HG03520 (cell line): Measurements from ENCODE around the gene AHSP.
"Not testable (repeated sequence)": the region's sequence is repeated elsewhere in the genome, so short reads cannot be mapped to it uniquely, and the experiment has no call there.

Experiments used
- ATAC-seq: cut with Tn5 transposase; IDR thresholded peaks from one replicate; pipeline ENCODE4 v1.9.1; 2021; ENCODE audit warnings: mild to moderate bottlenecking, moderate library complexity; ENCODE audit not compliant: unreplicated experiment

Gene AHSP

GRCh38 chr16:31527734-31528274 is at the start of gene AHSP:
TSS of gene AHSP (plus strand) at chr16:31527900. CDS start at chr16:31528140, 240 bp downstream.
- no peak for ATAC-seq

- no peak for ATAC-seq
Measured at GRCh38 chr16:31478956-31479355, 48.7 kb upstream of the AHSP start.

DNA sequence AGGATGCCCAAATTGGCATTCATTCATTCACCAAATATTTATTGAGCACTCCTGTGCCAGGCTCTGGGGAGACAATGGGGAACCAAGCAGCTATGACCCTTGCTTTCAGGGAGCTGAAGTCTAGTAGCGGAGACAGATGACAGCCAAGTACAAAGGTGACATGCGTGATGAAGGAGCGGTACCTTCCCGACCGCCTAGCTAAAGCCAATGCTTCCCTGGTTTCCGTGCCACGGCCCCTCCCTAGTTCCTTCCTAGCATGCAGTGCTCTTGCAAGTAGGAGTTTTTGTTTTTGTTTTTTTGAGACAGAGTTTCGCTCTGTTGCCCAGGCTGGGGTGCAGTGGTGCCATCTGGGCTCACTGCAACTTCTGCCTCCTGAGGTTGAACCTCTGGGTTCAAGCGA is 47.9 kb upstream of the AHSP start:
- no peak for ATAC-seq

GRCh38 chr16:31480851-31481536 is 46.7 kb upstream of the AHSP start:
- no peak for ATAC-seq

DNA sequence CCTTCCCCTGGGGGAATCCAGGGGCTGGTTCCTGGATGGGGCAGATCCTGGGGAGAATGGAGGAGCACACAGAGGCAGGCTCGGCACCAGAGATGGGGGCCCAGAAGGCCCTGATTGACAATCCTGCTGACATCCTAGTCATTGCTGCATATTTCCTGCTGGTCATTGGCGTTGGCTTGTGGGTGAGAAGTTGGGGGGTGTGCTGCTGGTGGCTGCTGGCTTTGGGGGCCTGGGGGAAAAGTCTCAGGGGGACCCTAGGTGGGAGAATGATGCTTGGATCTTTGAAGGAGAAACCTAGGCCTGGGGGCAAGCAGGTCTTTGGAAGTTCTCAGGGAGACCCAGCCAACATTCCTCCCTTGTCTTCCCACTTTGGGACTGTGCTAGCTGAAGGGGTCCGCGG is 44.6 kb upstream of the AHSP start, which contains the start of gene SLC5A2:
TSS of gene SLC5A2 (plus strand) at position 43 of the 400 bp plus-strand sequence. CDS start at position 57, 14 bp downstream.
- ATAC-seq, result no peak

DNA sequence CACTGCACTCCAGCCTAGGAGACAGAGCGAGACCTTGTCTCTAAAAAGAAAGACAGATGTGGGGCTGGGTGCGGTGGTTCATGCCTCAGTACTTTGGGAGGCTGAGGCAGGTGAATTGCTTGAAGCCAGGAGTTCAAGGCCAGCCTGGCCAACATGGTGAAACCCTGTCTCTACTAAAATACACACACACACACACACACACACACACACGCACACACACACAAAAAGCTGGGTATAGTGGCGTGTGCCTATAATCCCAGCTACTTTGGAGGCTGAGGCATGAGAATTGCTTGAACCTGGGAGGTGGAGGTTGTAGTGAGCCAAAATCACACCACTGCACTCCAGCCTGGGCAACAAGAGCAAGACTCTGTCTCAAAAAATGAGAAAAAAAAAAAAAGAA is 43.7 kb upstream of the AHSP start:
- not testable (repeated sequence) for ATAC-seq

DNA sequence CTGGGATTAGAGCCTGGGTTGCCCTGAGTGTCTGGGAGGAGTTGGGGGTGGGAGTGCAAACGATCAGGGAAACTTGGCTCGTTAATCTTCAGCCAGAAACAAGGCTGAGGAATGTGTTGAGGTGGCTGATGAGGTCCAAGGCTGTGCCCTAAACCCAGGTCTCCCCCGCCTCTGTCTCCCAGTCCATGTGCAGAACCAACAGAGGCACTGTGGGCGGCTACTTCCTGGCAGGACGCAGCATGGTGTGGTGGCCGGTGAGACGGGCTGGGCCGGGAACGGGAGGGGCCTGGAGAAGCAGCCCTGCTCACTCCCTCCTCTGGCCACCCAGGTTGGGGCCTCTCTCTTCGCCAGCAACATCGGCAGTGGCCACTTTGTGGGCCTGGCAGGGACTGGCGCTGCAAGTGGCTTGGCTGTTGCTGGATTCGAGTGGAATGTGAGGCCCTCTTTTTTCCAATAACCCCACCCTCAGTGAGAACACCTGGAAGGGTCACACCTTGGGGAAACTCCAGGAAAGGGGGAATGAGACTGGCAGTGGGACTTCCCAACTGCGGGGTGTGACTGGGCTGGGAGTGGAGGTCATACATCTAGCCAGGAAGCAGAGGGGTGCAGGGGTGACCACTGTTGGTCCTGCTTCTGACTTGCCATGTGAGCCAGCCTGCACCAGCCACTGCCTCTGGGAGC is 43.1 kb upstream of the AHSP start:
- no peak for ATAC-seq

DNA sequence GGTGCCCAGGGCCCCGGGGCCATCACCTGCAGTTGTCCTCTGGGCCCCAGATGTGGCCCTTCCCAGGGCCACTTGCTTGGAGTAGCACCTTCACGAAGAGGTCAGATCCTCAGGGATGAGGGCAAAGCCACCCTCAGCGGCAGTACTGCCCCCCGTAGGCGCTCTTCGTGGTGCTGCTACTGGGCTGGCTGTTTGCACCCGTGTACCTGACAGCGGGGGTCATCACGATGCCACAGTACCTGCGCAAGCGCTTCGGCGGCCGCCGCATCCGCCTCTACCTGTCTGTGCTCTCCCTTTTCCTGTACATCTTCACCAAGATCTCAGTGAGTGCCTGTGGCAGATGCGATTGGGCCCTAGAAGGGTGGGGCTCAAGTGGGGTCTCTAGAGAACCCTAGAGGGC is 42.1 kb upstream of the AHSP start:
- no peak for ATAC-seq

GRCh38 chr16:31486045-31486444 is 41.7 kb upstream of the AHSP start:
- no peak for ATAC-seq

GRCh38 chr16:31487071-31487719 is 40.5 kb upstream of the AHSP start:
- no peak for ATAC-seq

- ATAC-seq, result peak; percentile 86
Measured at GRCh38 chr16:31487720-31488467, 39.8 kb upstream of the AHSP start.

DNA sequence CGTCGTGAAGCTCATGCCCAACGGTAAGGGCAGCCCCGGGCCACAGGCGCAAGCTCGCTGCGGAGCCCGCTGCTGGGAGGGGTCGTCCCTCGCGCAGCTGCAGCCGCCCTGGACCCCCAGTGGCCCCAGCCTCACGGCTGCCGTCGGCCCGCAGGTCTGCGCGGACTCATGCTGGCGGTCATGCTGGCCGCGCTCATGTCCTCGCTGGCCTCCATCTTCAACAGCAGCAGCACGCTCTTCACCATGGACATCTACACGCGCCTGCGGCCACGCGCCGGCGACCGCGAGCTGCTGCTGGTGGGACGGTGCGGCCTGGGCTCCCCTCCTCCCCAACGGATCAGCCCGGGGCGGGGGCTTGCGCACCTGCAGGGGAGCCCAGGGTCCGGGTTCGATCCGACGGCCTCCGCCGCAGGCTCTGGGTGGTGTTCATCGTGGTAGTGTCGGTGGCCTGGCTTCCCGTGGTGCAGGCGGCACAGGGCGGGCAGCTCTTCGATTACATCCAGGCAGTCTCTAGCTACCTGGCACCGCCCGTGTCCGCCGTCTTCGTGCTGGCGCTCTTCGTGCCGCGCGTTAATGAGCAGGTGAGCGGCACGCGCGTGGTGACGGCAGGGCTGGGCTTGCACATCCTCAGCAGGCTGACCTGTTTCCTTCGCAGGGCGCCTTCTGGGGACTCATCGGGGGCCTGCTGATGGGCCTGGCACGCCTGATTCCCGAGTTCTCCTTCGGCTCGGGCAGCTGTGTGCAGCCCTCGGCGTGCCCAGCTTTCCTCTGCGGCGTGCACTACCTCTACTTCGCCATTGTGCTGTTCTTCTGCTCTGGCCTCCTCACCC is 39.0 kb upstream of the AHSP start:
- no peak for ATAC-seq

DNA sequence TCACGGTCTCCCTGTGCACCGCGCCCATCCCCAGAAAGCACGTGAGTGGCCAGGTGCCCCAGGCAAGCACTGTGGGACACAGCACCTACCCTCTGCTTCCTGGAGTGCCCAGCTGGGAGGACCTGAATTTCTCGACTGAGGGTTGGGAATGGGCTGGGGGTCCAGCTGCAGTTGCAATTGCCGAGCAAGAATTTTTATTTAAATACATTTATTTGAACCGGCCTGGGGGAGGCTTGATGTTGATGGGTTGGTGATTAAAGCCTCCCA is 38.5 kb upstream of the AHSP start:
- ATAC-seq, result no peak

DNA sequence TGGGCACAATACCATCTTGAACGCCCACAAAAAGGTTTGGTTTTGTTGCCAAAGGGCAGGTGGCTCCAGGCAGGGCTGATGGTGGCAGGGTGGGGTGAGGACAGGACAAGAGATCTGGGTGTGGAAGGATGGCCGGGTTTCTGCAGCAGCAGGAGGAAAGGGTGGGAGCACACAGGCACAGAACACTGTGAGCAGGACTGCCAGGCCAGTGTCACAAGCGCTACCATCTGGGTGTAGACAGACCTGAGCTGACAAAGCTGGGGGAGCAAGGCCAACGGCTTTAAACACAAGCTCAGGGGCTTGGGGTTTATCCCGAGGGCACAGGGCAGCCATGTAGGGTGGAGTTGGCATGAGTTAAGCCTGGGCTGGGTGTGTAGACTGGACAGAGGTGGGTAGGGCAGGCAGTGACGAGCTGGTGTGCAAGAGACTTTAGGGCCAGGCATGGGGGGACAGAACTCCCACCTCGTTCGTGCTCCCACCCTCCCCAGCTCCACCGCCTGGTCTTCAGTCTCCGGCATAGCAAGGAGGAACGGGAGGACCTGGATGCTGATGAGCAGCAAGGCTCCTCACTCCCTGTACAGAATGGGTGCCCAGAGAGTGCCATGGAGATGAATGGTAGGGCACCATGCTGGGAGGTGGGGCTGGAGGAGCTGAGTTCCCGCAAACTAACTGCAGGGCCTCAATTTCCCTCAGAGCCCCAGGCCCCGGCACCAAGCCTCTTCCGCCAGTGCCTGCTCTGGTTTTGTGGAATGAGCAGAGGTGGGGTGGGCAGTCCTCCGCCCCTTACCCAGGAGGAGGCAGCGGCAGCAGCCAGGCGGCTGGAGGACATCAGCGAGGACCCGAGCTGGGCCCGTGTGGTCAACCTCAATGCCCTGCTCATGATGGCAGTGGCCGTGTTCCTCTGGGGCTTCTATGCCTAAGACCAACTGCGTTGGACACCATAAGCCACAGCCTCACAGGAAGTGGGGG is 37.8 kb upstream of the AHSP start:
- ATAC-seq, result no peak

DNA sequence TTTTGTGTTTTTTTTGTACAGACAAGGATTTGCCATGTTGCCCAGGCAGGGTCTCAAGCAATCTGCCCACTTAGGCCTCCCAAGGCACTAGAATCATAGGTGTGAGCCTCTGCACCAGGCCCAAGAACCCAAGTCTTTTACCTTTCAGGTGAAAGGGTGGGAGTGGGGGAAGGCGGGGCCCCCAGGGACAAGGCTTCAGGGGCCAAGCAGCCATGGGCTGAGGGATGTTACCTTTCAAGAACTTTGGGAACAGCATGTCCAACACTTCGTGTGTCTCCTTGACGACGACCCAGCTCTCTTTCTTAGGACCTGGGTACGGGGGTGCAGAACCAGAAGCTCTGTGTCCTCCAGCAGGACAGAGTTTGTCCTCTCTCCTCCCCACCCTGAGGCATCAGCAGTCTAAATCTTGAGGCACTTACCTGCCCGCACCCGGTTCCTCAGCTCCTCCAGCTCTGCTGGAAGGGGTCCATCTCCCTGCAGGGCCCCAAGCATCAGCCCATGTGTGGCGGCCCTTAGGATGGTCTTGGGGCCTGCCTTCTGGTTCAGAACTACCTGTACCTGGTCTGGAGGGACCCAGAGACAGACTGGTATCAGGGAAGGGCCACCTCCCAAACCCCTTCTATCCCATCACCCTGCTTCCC is 35.8 kb upstream of the AHSP start:
- no peak for ATAC-seq

DNA sequence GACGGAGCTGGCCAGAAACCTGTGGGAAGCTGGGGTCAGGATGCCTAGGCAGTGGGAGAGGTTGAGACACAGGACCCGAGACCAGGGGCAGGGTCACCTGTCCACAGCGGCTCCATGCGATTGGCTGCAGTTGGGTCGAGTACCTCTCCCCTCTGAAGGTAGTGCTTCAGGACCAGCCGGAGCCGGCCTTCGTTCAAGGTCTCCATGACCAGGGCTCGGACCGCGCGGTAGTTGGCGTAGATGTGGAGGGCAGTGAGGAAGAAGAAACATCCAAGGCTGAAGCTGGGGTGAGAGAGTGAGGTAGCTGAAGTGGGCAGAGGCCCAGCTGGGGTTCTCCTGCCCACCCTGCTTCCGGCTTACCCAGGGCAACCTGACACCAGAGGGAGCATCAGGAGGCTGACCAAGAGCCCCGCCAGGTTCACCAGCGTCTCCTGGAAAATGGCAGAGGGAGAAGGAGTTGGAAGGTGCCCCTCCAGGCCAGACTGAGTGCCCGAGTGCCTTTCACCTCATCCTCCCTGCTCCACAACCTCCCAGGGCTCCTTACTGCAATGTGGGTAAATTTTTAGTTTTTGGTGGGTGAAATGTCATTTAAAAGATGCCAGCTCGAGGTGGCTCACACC is 34.1 kb upstream of the AHSP start:
- no peak for ATAC-seq

DNA sequence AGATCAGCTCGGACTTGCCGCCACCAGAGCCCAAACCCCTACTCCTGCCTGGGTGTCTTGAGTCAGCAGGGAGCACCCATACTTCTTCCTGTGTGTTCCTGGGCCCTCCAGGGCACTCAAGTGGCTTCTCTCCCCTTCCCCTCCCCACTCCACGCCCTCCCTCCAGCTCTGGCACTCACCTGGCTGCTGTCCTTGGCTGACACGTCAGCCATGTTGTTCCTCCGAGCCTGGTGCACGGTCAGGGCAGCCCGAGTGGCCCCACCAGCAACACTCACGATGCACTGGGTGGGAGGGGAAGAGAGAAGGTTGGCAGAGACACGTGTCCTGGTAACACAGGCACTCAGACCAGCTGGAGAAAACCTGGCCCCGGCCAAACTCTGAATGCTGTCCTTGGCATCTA is 31.0 kb upstream of the AHSP start:
- no peak for ATAC-seq

DNA sequence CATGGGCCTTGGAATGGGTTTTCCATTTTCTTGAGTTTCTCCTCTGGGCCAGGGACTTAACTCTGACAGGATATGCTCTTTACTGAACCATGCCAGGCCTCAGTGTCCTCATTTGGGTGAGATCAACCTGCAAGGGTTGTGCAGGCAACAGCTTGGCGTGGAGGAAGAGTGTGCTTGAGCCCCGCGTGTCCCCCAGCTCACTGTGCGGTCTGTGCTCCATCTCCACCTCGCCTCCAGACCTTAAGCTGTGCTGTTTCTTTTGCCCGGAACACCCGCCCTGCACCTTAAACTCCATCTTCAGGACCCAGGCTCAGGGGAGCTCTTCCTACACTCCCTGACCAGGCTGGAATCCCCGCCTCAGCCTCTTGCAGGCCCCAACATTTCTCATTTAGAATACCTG is 29.2 kb upstream of the AHSP start:
- no peak for ATAC-seq
